NCI-H460 (cell line): ENCODE measurements around the gene GNAS-AS1. TPM values are rescaled to one million over a fixed set of nuclear protein-coding genes. Genes with fewer than 3 reads are reported as not detected.

Experiments
- DNase-seq: peaks from one replicate; pipeline ENCODE4 v3.0.0-alpha.2; 2016; ENCODE audit warnings: low read depth; ENCODE audit errors: extremely low read depth
- small RNA-seq, 2 experiments: library from RNA; depleted of rRNA; stranded (forward); fragments of <200 nt; gene quantifications; one replicate each; pipeline ENCODE3, GENCODE V24; 2014
- total RNA-seq: library from RNA; depleted of rRNA; stranded (reverse); fragments of >200 nt; shearing (Covaris generic); gene quantifications from 2 replicates; pipeline ENCODE4 v1.2.3, GENCODE V29; 2014; rRNA removed

The GNAS-AS1 gene
- total RNA-seq, 1 experiment from 2014 or later: 1.7 TPM

DNA sequence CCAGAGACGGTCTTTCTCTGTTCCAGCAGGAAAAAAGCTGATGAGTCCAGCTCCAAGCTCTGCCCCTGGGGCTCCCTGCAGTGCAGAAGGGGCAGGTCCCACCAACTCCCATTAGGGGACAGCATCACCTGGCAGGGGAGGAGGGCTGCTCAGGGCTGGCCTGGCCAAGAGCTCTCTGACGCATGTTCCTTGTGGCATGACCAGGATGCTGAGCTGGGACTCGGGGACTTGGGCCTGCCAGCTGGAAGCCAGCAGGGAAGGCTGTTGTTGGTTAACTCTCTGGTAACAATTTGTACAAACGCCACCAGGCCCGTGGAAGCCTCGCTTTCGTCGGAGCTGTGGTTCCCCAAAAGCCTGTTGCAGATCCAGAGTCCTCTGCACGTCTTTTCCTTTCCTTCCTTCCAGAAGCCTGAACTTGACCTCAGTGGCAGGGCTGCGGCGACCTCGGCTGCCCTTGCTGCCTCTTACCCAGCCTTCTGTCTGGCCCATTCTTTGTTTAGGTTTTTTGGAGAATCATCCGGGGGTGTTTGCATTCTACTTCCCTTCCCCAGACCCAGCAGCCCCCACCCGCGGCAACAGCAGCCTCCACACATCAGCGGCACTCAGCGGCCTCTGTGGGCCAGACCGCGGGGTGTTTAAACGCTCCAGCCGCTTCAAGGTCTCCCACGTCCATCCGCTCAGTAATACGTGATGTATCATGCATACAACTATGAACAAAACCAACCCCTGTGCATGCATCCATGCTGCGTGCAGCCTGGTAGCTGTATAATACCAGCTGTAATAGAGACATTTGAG lies 63.3 kb downstream of the GNAS-AS1 start:
- no peak for DNase-seq

GRCh38 chr20:58784321-58785074 lies 66.2 kb downstream of the GNAS-AS1 start:
- DNase-seq: no peak

DNA sequence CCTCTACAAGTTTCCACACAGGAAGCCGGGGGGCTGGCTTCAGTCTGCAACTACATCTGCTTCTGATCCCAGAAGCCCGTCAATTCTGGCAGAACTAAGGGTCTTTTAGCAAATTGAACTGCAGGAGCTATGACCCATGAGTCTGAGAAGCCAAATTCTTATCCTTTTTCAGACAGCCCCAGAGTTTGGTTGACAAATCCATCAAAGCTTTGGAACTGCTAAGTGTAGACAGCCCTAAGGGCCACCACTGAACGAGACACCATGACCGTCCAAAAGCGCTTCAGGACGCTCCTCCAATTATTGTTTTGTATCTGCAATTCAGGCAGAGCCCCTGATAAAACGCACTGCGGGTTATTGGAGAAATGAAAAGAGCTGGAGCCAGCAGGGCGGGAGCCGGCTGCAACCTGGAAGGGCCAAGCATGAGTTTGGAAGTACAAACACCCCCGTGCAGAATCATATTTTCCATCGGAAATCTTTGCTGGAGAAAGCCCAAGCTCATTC lies 67.1 kb downstream of the GNAS-AS1 start:
- DNase-seq: no peak

- DNase-seq: no peak
Observed at GRCh38 chr20:58781138-58781537, 69.6 kb downstream of the GNAS-AS1 start.

DNA sequence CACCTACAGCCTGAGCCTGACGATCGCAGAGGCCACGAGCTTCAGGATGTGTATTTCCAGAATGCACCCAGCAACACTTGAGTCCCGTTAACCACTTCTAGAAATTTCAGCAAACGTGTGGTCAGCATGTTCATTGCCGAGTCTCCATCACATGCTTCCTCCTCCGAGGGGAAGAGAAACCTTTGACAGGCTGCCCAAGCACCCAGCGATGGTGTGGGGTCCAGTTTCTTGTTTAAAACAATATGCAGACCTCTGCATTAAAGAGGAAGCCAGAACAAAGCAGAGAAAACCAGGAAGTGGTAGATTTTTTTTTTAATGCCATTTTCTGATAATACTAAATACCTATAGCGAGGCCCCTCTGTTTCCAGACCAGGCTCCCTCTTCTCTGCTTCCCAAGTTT lies 71.9 kb downstream of the GNAS-AS1 start:
- DNase-seq: no peak

- no peak for DNase-seq
Observed at GRCh38 chr20:58777657-58778056, 73.0 kb downstream of the GNAS-AS1 start.

DNA sequence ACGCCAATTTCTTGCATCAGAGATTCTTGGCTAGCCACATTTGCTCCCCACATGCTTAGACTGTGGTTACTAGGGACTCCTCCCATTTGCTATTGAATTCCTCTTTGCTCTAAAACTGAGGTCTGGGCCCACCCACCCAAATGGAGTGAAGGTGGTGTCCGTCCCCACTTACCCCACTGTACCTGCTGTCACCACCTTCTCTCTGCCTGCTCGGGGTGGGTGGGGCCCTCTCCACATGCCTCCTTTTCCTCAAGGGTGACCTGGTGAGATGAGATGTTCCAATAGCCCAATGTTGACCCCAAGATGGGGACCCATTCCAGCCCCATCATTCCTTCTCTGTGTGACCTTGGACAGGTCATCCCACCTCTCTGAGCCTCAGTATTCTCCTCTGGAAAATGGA lies 74.6 kb downstream of the GNAS-AS1 start:
- no peak for DNase-seq

DNA sequence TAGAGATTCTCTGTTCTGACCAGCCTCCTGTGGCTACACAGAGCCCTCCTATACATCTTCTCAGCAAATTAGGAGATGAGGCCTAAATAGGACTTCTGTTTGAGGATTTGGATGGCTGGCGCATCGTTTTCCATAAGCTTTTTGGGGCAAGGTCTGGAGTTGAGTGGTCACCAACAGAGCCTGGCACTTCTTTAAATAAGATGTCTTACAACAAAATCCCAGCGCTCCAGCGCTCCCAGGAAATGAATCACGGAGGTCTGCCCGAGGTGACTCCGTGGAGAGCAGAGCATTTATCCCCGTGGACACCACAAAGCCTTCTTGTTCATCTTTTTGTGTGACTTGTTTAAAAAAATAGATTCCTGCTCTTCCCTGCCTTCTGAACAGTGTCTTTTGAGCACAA lies 75.3 kb downstream of the GNAS-AS1 start:
- DNase-seq: no peak

GRCh38 chr20:58774667-58775263 lies 75.9 kb downstream of the GNAS-AS1 start:
- DNase-seq: no peak

DNA sequence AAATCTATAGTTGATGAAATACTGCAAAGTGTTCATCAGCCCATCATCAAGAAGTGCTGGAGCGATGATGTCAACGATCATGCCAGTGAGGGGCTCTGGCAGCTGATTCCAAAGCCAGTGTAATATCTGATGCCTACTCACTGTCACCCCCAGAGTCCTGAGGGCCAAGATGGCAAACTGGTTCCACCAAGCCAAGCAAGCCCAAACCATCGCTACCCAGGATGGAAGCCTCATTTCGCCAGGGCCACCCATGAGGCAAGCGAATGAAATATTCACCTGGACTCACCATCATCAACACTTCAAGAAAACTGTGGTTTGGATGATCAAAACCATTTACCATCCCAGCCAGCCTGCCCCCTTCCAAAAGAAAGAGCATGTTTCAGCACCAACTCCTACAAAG lies 76.5 kb downstream of the GNAS-AS1 start:
- no peak for DNase-seq

GRCh38 chr20:58772786-58773185 lies 77.9 kb downstream of the GNAS-AS1 start:
- DNase-seq: no peak

Small RNAs within 50 kb of the gene (small RNA-seq; reads per million reads assigned to genes)
- gene MIR298 (0 reads per million in 2 experiments), gene RF02127 (0 reads per million in 2 experiments), gene RF02128 (0 reads per million in 2 experiments), gene RF02130 (0 reads per million in 2 experiments), gene RF02131 (0 reads per million in 2 experiments)

Other genes starting within 250 kb of the GNAS-AS1 start
- gene STX16, start 199.6 kb downstream of the GNAS-AS1 start, total RNA-seq: 20.5 and 24.3 TPM in 2 replicates
- 17.7 and 20.9 TPM in 2 replicates for gene NPEPL1, start 158.1 kb downstream of the GNAS-AS1 start, total RNA-seq
- gene GNAS, start 1.8 kb upstream of the GNAS-AS1 start, total RNA-seq: 1,255 and 1,261 TPM in 2 replicates
- gene NELFCD, start 130.4 kb upstream of the GNAS-AS1 start, total RNA-seq: 57.7 and 65.8 TPM in 2 replicates
- 245 and 259 TPM in 2 replicates for gene CTSZ, start 156.4 kb upstream of the GNAS-AS1 start, total RNA-seq
- not detected in 2 replicates for gene TUBB1, start 168.5 kb upstream of the GNAS-AS1 start, total RNA-seq
- gene ATP5F1E, start 181.4 kb upstream of the GNAS-AS1 start, total RNA-seq: 92.3 and 106 TPM in 2 replicates
- 280 and 290 TPM in 2 replicates for gene PRELID3B, start 191.9 kb upstream of the GNAS-AS1 start, total RNA-seq